COLO829 (cell line): ENCODE data around the gene ARRB2.
"Not testable (repeated sequence)": the region's sequence is repeated elsewhere in the genome, so short reads cannot be mapped to it uniquely, and the experiment has no call there.

ENCODE experiments used
- DNase-seq: peaks from one replicate; pipeline ENCODE4 v3.0.0; 2012; ENCODE audit warnings: low spot score

Gene ARRB2

GRCh38 chr17:4709794-4710692, at the start of gene ARRB2:
Gene ARRB2 (plus strand): TSS chr17:4710632. CDS start chr17:4710722, 90 bp downstream.
- peak; percentile 92 for DNase-seq

GRCh38 chr17:4663711-4664110, 46.7 kb upstream of the ARRB2 start:
- DNase-seq: no peak

- DNase-seq: no peak
These were observed 46.2 kb upstream of the ARRB2 start for GRCh38 chr17:4664230-4664629.

- no peak for DNase-seq
These were observed 45.4 kb upstream of the ARRB2 start for GRCh38 chr17:4665027-4665426.

- DNase-seq: no peak
These were observed 44.1 kb upstream of the ARRB2 start for GRCh38 chr17:4666296-4666695.

GRCh38 chr17:4667166-4667565, 43.3 kb upstream of the ARRB2 start:
- no peak for DNase-seq

- no peak for DNase-seq
These were observed 38.3 kb upstream of the ARRB2 start for GRCh38 chr17:4672055-4672630.

- no peak for DNase-seq
These were observed 37.7 kb upstream of the ARRB2 start for GRCh38 chr17:4672751-4673150.

GRCh38 chr17:4673169-4673568, 37.3 kb upstream of the ARRB2 start:
- DNase-seq: no peak

GRCh38 chr17:4673986-4674684, 36.3 kb upstream of the ARRB2 start:
- DNase-seq: no peak

GRCh38 chr17:4674685-4674998, 35.8 kb upstream of the ARRB2 start:
- DNase-seq: no peak

GRCh38 chr17:4675791-4676190, 34.6 kb upstream of the ARRB2 start:
- no peak for DNase-seq

GRCh38 chr17:4676791-4677190, 33.6 kb upstream of the ARRB2 start:
- no peak for DNase-seq

- DNase-seq: peak; percentile 32
These were observed 31.9 kb upstream of the ARRB2 start for GRCh38 chr17:4678448-4679026.

GRCh38 chr17:4679658-4680057, 30.8 kb upstream of the ARRB2 start:
- no peak for DNase-seq

- DNase-seq: not testable (repeated sequence)
These were observed 26.7 kb upstream of the ARRB2 start for GRCh38 chr17:4683739-4684138.

- not testable (repeated sequence) for DNase-seq
These were observed 20.6 kb upstream of the ARRB2 start for GRCh38 chr17:4689872-4690271.

GRCh38 chr17:4690745-4691144, 19.7 kb upstream of the ARRB2 start:
- DNase-seq: no peak

- no peak for DNase-seq
These were observed 18.7 kb upstream of the ARRB2 start for GRCh38 chr17:4691686-4692085.

GRCh38 chr17:4693416-4693815, 17.0 kb upstream of the ARRB2 start:
- DNase-seq: no peak

- DNase-seq: no peak
These were observed 14.0 kb upstream of the ARRB2 start for GRCh38 chr17:4696437-4696805.

GRCh38 chr17:4699401-4700056, 10.9 kb upstream of the ARRB2 start:
- not testable (repeated sequence) for DNase-seq
